Measurements from ENCODE around the gene B4GALT5.

GRCh38 chr20:49697071-49697470 is 16.6 kb downstream of the B4GALT5 start:
- no peak for TF ChIP-seq EZH2 (IDR thresholded peaks at IDR 0.05; ENCODE audit: borderline replicate concordance, low read length)
- TF ChIP-seq CTCF (conservative IDR thresholded peaks at IDR 0.05 in 1 of 2, IDR thresholded peaks at IDR 0.05 in 1 of 2; ENCODE audit: extremely low read depth in 1 of 2, insufficient read depth in 1 of 2, low read depth in 1 of 2, low read length in 2 of 2) = no peak
